HepG2 (cell line): Measurements from ENCODE around the gene NPPB. TPM values are rescaled to one million over a fixed set of nuclear protein-coding genes. Genes with fewer than 3 reads are reported as not detected.

ENCODE experiments used
- ARID2 ChIP-seq: sonication (generic); formaldehyde crosslinking; IDR thresholded peaks from 2 replicates; pipeline ENCODE4 v1.8.1; 2022; ENCODE audit warnings: mild to moderate bottlenecking, missing genetic modification reagents, borderline replicate concordance
- ARNT ChIP-seq: fragments of 450-650 bp; IDR thresholded peaks from 2 replicates; pipeline ENCODE4 v1.6.1; 2017
- ATF7 ChIP-seq, 2 experiments: fragments of 450-650 bp in 1 of 2; sonication (generic) in 1 of 2; formaldehyde crosslinking in 1 of 2; IDR thresholded peaks; 2 replicates each; pipeline versions ENCODE4 v1.4.0 to v1.6.1; 2016 to 2020; ENCODE audit warnings: antibody characterized with exemption in 1 of 2, mild to moderate bottlenecking in 1 of 2, missing genetic modification reagents in 1 of 2
- KAT2B ChIP-seq: fragments of 150-350 bp; IDR thresholded peaks from 2 replicates; pipeline ENCODE4 v1.6.1; 2014; ENCODE audit warnings: low read depth, low read length, borderline replicate concordance
- MAFG ChIP-seq: sonication (generic); formaldehyde crosslinking; IDR thresholded peaks from 2 replicates; pipeline ENCODE4 v1.5.1; 2020; ENCODE audit warnings: mild to moderate bottlenecking, missing genetic modification reagents
- PAF1 ChIP-seq: IDR thresholded peaks from 2 replicates; pipeline ENCODE4 v1.6.1; 2016; ENCODE audit warnings: missing genetic modification reagents, missing compliant biosample characterization
- SRSF9 ChIP-seq: fragments of 200-400 bp; formaldehyde crosslinking; IDR thresholded peaks from 2 replicates; pipeline ENCODE4 v1.6.1; 2018; ENCODE audit warnings: borderline replicate concordance, mild to moderate bottlenecking, low read depth, low read length; ENCODE audit not compliant: insufficient read depth, poor library complexity, severe bottlenecking
- TRAFD1 ChIP-seq: sonication (generic); formaldehyde crosslinking; IDR thresholded peaks from 2 replicates; pipeline ENCODE4 v1.5.1; 2020; ENCODE audit warnings: missing genetic modification reagents, mild to moderate bottlenecking, borderline replicate concordance
- ZKSCAN1 ChIP-seq: fragments of 150-350 bp; IDR thresholded peaks from 2 replicates; pipeline ENCODE4 v1.6.1; 2014; ENCODE audit warnings: low read length
- ZNF687 ChIP-seq: sonication (generic); formaldehyde crosslinking; IDR thresholded peaks from 2 replicates; pipeline ENCODE4 v1.5.1; 2020; ENCODE audit warnings: mild to moderate bottlenecking, missing genetic modification reagents, moderate library complexity
- ZNF776 ChIP-seq: sonication (generic); formaldehyde crosslinking; IDR thresholded peaks from 2 replicates; pipeline ENCODE4 v1.4.0; 2020; ENCODE audit warnings: mild to moderate bottlenecking, missing genetic modification reagents
- polyA plus RNA-seq, 8 experiments: library from polyadenylated mRNA; depleted of rRNA in 3 of 8; stranded (reverse) in 7 of 8; unstranded in 1 of 8; fragments of >200 nt; fragmentation: Illumina TruSeq in 4 of 8; extraction: Trizol in 4 of 8; gene quantifications; 2 replicates each; pipeline versions ENCODE4 v1.2.1 to v1.2.3, GENCODE V29; 2011 to 2016; ENCODE audit warnings: low read depth in 4 of 8, missing spikeins in 1 of 8, mixed read lengths in 1 of 8; ENCODE audit not compliant: insufficient read depth in 1 of 8
- total RNA-seq, 5 experiments: library from RNA; depleted of rRNA; stranded (reverse); fragments of >200 nt; fragmentation: Illumina TruSeq; extraction: Trizol; gene quantifications; 2 replicates each; pipeline ENCODE4 v1.2.3, GENCODE V29; 2016; ENCODE audit warnings: low read depth in 1 of 5
- TF ChIP-seq, protein P1 (sequence below): sonication (generic); formaldehyde crosslinking; IDR thresholded peaks from 2 replicates; pipeline ENCODE4 v1.9.0; 2022; ENCODE audit warnings: low read depth, missing genetic modification reagents
- TF ChIP-seq, protein P2 (sequence below): sonication (generic); formaldehyde crosslinking; conservative IDR thresholded peaks from 2 replicates; pipeline ENCODE4 v1.8.0; 2022; ENCODE audit warnings: mild to moderate bottlenecking, moderate library complexity, missing genetic modification reagents
- TF ChIP-seq, protein P3 (sequence below): sonication (generic); formaldehyde crosslinking; IDR thresholded peaks from 2 replicates; pipeline ENCODE4 v1.4.0; 2020; ENCODE audit warnings: missing genetic modification reagents, borderline replicate concordance

The NPPB gene
- total and polyA plus RNA-seq, 2 of the 13 experiments (the other 11 are each of a cell fraction or from before 2014, with no cell fraction given): 1.9 TPM; not detected in 1

DNA sequence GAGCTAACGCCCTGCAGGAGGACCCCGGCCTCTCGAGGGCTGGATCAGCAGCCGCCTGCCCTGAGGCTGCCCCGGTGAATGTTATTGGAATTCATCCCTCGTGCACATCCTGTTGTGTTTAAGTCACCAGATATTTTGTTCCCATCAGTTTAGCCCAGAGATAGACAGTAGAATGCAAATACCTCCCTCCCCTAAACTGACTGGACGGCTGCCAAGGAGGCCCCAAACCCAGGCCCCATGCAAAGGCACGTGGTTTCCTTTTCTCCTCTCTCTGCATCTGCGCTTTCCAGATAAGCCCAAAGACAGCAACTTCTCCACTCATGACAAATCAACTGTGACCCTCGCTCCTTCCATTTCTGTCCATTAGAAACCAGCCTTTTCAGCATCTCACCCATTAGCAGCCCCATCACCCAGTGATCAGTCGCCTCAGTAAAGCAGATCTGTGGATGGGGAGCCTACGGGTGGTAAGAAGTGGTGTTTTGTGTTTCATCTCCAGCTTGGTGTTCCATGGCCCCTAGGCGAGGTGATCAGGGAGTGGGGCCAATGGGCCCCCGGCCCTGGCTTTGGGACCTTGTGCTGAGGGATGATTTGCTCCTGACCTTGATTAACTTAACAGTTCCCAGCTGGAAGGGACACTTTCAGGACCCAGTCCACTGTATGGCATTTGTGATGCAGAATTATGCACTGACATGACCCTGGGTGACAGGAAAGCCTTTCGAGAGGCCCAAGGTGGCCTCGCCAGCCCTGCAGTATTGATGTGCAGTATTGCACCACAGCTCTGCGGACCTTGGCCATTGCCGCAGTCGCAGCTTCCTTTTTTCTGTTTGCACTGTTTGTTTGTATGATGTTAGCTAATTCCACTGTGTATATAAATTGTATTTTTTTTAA is 16.3 kb downstream of the NPPB start (continued):
- TF ChIP-seq MAFG (CRISPR knock-in tag): no peak
- TF ChIP-seq TRAFD1 (CRISPR knock-in tag): no peak
- no peak for TF ChIP-seq ARNT
- TF ChIP-seq, protein P1, sequence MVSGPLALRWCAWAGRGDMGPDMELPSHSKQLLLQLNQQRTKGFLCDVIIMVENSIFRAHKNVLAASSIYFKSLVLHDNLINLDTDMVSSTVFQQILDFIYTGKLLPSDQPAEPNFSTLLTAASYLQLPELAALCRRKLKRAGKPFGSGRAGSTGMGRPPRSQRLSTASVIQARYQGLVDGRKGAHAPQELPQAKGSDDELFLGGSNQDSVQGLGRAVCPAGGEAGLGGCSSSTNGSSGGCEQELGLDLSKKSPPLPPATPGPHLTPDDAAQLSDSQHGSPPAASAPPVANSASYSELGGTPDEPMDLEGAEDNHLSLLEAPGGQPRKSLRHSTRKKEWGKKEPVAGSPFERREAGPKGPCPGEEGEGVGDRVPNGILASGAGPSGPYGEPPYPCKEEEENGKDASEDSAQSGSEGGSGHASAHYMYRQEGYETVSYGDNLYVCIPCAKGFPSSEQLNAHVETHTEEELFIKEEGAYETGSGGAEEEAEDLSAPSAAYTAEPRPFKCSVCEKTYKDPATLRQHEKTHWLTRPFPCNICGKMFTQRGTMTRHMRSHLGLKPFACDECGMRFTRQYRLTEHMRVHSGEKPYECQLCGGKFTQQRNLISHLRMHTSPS (CRISPR knock-in tag): 0 out of 2 replicates have a peak, but pooled peaks have one; percentile 74
- no peak for TF ChIP-seq SRSF9
- no peak for TF ChIP-seq KAT2B
- TF ChIP-seq, protein P2, sequence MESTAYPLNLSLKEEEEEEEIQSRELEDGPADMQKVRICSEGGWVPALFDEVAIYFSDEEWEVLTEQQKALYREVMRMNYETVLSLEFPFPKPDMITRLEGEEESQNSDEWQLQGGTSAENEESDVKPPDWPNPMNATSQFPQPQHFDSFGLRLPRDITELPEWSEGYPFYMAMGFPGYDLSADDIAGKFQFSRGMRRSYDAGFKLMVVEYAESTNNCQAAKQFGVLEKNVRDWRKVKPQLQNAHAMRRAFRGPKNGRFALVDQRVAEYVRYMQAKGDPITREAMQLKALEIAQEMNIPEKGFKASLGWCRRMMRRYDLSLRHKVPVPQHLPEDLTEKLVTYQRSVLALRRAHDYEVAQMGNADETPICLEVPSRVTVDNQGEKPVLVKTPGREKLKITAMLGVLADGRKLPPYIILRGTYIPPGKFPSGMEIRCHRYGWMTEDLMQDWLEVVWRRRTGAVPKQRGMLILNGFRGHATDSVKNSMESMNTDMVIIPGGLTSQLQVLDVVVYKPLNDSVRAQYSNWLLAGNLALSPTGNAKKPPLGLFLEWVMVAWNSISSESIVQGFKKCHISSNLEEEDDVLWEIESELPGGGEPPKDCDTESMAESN (CRISPR knock-in tag): peak; percentile 28; the same call in 1 of the 2 replicates
- 0 out of 2 replicates have a peak, but pooled peaks have one; percentile 61 for TF ChIP-seq ARID2 (CRISPR knock-in tag)
- TF ChIP-seq ZKSCAN1: 0 out of 2 replicates have a peak, but pooled peaks have one; percentile 41
- peak; percentile 85 for TF ChIP-seq ZNF687 (CRISPR knock-in tag)
- no peak for TF ChIP-seq PAF1 (CRISPR knock-in tag)
- no peak for TF ChIP-seq ZNF776 (CRISPR knock-in tag)
- peak; percentile 18; the same call in 1 of the 2 replicates for TF ChIP-seq ATF7 (IDR thresholded peaks at IDR 0.05)
- peak; percentile 80; the same call in 1 of the 2 replicates for TF ChIP-seq ATF7 (CRISPR knock-in tag; IDR thresholded peaks at IDR 0.05)
- TF ChIP-seq, protein P3, sequence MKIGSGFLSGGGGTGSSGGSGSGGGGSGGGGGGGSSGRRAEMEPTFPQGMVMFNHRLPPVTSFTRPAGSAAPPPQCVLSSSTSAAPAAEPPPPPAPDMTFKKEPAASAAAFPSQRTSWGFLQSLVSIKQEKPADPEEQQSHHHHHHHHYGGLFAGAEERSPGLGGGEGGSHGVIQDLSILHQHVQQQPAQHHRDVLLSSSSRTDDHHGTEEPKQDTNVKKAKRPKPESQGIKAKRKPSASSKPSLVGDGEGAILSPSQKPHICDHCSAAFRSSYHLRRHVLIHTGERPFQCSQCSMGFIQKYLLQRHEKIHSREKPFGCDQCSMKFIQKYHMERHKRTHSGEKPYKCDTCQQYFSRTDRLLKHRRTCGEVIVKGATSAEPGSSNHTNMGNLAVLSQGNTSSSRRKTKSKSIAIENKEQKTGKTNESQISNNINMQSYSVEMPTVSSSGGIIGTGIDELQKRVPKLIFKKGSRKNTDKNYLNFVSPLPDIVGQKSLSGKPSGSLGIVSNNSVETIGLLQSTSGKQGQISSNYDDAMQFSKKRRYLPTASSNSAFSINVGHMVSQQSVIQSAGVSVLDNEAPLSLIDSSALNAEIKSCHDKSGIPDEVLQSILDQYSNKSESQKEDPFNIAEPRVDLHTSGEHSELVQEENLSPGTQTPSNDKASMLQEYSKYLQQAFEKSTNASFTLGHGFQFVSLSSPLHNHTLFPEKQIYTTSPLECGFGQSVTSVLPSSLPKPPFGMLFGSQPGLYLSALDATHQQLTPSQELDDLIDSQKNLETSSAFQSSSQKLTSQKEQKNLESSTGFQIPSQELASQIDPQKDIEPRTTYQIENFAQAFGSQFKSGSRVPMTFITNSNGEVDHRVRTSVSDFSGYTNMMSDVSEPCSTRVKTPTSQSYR: 0 out of 2 replicates have a peak, but pooled peaks have one; percentile 31
